ENCODE measurements around the gene ST7.
"Not testable (repeated sequence)": the region's sequence is repeated elsewhere in the genome, so short reads cannot be mapped to it uniquely, and the experiment has no call there.

ST7 gene

DNA sequence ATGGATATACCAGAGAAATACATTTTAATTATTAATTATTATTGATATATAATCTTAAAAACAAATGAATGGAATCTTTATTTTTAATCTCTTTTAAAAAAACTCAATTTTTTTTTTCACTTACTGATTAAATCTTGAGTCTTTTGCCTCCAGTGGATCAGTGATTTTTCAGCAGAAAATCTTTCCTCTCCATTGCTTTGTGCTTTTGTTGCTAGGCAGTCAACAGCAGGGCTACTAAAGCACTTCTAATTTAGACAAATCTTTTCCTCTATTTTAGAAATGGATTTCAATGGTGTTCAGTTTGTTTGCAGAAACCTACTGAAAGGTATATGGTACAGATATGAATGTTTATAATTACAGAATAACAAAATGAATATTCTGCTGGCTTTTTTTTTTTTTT is 143.6 kb downstream of the ST7 start:
- no peak for DNase-seq (ENCODE audit: low read depth)

GRCh38 chr7:117097860-117098259 is 144.6 kb downstream of the ST7 start:
- no peak for DNase-seq (ENCODE audit: low read depth)

DNA sequence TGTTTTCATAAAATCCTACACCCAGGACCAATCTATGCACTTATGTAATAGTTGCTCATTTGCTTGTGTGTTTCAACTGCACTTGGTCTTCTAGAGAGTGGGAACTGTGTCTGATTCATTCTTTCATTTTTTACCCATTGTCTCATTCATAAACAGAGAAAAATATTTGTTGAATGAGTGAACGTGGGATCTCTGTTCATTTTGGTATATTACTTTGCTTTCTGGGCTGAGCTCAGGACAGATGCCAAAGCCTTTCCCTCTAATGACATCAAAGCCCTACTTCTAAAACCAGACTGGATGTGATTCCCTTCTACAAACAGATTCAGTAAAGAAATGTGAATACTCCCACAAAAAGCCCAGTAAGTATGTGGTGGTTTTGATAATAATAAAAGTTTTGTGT is 145.2 kb downstream of the ST7 start:
- DNase-seq (ENCODE audit: low read depth), result no peak

DNA sequence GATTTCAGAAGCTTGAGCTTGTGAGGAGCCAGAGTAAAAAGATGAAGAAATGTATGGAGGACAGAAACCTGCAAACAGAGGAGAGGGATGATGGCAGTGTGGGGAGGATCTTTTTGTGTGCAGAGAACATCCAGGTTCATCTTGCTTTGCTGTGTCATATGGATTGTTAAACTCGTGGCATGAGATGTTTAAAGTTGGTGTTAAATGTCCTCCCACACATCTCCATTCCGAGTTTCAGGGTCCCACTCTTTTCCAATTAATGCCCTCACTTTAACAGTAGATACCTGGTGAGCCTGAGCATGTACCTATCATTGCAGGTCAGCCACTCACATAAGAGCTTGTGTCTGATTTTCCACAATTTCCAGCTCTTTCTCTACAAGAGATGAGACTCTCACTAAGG is 147.7 kb downstream of the ST7 start:
- DNase-seq (ENCODE audit: low read depth), result no peak

DNA sequence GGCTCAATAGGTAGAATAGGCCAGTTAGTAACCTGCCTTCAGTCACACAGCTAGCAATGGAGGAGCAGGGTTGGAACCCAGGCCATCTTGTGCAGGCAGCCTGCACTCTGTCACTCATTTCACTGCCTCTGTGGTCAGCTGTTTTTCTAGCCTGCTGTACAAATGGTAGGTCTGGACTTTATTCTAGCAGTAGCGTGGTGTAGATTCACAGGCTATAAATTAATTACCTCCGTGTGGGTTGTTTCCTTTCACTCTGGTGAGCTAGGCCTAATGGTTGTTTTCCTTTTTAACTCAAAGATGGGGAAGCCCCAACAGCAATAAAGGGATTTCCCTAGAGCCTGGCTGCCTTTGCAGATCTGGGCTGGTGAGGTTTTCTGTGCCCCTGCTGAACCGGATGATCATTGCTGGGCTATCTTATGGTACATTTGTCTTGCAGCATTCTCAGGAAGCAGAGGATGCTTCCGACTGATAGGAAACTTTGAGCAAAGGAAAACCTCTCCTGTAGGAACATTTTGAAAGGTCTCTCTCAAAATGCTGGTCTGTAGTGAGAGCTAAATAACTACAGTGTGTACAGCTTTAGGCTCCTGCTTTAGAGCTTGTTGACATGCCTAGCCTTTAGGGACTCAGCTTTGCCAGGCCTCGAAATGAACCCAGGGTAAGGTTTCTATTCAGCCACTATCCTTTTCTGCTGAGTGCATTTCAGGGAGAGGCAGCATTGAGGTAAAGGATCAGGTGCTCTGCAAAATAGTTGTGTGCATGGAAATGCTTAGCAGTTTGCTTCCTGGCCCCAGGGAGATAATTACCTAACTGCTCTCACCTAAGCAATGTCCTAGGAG is 157.4 kb downstream of the ST7 start:
- DNase-seq (ENCODE audit: low read depth), result no peak

DNA sequence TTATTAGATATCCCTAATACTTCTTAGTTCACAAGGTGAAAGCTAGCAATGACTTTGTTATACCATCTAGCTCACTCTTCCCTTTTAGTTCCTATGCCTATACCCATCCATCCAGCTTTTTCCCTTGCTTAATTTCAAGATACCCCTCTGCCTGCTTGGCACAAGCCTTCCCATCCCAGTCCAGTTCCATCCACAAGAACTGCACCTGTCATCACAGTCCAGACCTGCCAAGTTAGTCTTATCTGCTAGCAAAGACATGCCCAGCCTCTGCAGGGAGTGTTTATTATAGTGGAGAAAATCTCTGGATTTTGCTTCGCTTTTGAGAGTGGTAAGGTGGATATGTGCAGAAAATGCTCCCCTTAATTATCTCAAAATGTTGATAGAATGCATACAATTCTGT is 158.2 kb downstream of the ST7 start:
- no peak for DNase-seq (ENCODE audit: low read depth)

DNA sequence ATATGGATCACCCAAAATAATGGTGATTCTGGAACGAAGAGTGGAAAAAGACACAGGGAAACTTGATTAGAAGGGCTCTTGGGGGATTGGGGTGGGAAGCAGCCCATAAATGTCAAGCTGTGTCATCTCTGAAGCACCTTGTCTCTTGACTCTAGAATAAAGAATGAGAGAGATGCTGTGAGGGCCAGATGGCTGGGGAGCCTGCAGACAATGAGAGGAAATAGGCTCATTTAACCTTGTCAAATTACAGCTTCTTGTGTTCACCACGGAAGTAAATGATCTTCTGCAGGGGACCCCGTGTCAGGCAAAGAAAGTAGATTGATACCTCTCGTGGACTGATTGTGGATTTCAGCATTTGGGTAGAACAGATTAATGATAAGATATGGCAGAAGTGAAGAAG is 159.3 kb downstream of the ST7 start:
- no peak for DNase-seq (ENCODE audit: low read depth)

GRCh38 chr7:117113871-117114270 is 160.6 kb downstream of the ST7 start:
- DNase-seq (ENCODE audit: low read depth), result no peak

DNA sequence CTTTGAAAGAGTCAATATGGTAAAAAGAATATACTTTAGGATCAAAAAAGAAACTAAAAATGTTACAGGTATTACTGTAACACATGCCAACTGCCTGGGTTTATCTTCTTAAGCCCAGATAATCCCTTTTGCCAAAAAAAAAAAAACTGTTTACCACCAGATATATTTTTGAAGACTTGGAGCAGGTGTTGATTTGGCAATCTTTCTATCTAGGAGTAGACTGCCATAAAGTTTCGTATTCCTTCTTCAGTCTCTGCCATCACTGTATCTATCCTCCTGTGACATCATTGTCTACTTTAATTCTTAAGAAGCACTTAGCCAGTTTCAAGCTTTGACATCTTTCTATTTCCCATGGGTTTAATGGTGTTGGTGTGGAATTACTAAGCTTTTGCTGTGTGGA is 161.0 kb downstream of the ST7 start:
- DNase-seq (ENCODE audit: low read depth), result no peak

DNA sequence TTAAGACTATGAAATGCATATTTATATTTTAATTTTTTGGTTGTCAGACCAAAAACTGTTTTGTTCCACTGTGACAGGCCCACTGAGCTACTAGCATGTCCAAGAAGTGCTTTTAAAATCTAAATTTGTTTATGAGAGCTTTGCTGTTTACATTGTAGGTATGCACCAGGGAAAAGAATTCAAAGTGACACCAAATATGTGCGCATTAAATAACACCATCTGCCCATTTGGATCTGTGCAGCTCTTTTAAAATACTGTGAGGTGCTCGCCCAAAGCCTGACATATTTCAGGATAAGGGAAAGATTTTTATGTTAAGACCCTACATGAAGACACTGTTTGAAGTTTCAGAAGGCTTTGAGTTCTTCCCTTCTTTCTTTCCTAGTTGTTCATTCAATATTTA is 162.9 kb downstream of the ST7 start:
- no peak for DNase-seq (ENCODE audit: low read depth)

DNA sequence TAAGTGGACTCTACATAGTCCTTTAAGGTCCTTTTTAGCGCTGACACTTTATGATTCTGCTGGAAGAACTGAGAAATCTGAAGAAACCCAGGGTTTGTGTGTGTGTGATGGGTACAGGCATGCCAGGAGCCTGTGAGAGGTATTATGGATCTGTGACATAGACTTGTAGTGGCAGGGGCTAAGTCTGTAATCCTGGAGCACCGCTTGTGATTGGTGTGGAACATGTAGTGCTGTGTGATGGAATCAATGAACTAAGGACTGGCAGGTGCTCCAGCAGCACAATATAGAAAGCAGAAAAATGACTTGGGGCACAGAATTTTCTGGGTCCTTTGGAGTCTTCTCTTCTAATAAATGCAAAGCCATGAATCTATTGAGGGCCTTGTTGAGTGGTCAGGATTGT is 163.9 kb downstream of the ST7 start:
- no peak for DNase-seq (ENCODE audit: low read depth)

- DNase-seq (ENCODE audit: low read depth), result no peak
Observed at GRCh38 chr7:117118579-117119180, 165.4 kb downstream of the ST7 start.

DNA sequence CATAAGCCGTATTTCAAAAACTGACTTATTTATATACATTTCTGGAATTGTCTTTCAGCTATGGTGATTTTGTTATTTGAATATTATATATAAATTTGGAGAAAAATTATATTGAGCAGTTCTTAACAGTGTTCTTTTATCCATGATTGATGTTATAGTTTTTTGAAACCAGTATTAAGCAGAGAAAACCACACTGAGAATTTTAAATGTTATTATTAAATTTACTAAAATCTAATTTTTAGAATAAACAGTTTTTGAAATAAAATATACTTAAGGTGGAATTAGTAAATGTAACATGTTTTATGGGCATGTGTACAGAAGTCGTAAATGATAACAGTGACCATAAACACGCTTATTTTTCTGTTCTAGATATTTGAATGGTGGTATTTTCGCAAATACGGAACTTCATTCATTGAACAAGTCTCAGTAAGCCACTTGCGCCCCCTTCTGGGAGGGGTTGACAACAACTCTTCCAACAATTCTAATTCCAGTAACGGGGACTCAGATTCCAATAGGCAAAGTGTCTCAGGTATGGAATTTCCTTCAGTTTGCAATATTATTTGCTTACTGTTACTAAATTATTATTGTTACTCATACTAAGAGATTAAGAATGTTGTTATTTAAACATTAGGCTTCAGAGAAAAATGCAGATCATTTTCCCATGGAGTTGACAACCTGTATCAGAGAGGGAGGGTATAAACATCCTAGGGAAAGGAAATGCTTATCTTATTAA is 166.1 kb downstream of the ST7 start:
- DNase-seq (ENCODE audit: low read depth), result peak; percentile 67

- DNase-seq (ENCODE audit: low read depth), result not testable (repeated sequence)
Observed at GRCh38 chr7:117120321-117120720, 167.0 kb downstream of the ST7 start.

GRCh38 chr7:117122036-117122435 is 168.7 kb downstream of the ST7 start:
- DNase-seq (ENCODE audit: low read depth), result not testable (repeated sequence)

DNA sequence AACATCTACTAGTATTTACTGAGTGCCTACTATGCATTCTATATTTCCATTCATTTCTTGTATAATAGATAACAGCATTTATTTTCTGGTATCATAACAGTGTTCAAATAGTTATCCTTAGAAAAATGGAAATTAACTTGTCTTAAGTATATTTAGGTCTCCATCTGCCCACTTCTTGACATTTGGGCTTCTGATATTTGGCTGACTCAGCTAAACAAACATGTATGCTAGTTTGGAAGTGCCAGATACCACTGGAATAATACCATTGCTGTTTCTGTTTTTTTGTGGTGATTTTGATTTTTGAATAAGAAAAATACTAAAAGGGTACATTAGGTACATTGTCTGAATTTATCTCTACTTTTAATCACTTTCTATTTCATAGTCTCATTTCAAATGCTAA is 169.2 kb downstream of the ST7 start:
- no peak for DNase-seq (ENCODE audit: low read depth)

DNA sequence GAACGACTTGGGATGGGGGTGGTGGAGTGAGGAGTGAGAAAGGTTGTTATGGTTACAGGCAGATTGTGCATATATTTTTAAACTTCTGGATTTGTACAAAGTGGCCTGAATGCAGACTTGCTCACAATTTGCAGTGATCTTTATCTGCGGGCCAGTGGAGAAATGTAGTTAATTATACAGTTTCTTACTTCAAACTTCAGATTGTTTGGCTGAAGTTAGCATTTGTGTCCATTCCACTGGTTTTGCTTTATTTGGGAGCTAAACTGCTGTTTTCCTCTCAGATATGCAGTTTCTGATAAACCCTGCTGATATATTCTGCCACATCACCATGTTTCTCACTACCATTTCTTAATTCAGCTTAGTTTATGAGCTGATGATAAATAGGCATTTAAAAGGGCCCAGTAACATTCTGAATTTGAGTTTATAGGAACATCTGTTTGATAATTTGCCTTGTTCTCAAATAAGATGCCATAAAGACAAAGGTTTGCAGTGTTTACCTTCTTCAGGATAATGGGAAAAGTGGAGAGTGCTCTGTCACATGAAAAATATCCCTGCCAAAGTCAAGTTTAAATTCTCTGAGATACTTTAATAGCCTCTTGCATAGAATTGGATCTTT is 170.1 kb downstream of the ST7 start:
- DNase-seq (ENCODE audit: low read depth), result no peak

DNA sequence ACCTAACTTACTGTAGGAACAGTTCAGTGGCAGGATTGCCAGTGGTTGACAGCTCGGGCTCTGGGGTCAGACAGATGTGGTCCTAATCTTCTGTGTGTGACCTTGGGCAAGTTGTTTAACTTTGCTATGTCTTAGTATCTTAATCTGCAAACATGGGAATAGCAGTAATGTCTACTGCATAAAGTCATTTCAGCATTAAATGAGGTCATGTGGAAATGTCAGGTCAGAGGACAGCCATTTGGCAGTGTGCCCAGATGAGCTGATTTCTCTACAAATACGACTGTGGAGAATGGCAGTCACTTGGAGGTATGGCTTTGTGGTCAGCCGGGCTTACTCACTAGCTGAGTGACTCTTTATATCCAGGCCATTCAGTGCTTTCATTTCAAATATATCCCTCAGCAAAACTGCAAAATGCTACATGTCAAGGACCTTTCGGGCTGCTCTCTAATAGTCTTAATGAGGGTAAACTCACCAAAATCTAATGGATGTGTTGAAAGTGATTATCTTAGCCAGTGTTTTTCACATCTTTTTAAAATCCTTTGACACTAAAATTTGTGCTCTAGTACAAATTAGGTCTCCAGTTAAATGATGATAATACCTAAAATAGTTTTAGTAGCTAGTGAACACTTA is 171.4 kb downstream of the ST7 start:
- peak; percentile 4 for DNase-seq (ENCODE audit: low read depth)

DNA sequence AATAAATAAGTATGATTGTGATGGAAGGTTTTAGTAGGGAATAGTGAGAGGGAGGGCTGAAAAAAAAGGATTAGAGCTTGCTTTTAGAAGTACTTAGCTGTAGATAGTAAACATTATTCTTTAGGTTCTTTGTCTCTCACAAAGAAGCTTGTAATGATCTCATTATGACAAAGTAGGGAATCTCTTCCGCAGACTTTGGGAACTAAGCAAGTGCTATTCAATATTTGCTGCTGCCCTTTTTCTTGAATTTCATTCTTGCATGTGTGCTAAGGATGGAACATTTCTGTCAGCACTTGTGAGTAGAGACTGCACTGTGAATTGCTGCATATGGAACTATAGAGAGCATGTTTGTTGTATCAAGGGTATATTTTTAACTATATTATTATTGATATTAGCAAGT is 173.4 kb downstream of the ST7 start:
- no peak for DNase-seq (ENCODE audit: low read depth)

GRCh38 chr7:117127585-117128168 is 174.4 kb downstream of the ST7 start:
- DNase-seq (ENCODE audit: low read depth), result peak; percentile 33

- DNase-seq (ENCODE audit: low read depth), result no peak
Observed at GRCh38 chr7:117129521-117129955, 176.2 kb downstream of the ST7 start.

DNA sequence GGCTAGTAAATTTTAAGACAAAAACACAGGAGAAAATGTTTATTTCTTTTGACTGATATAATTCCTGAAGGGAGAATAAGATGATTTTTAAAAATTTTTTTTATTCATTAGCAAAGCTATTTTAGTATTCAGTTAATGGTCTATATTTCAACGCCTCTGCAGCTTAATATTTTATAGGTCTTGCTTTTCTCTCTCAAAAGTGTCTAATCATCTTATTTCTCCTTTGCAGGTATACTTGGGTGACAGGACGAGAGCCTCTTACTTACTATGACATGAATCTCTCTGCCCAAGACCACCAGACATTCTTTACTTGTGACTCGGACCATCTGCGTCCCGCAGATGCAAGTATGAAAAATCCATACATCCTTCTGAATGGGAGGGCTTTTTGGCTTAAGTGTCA is 177.0 kb downstream of the ST7 start:
- DNase-seq (ENCODE audit: low read depth), result no peak

Data from stimulated activated CD8-positive, alpha-beta memory T cell treated with anti-CD3 and anti-CD28 coated beads, Interleukin-12 subunit alpha, Interleukin-12 subunit beta, amount 100 ng/mL, for 1 hour (primary cell).